ENCODE measurements around the gene ABHD12B.
A peak's percentile ranks its signal among the peaks of the same experiment; 100 is the strongest.

Gene ABHD12B, protein sequence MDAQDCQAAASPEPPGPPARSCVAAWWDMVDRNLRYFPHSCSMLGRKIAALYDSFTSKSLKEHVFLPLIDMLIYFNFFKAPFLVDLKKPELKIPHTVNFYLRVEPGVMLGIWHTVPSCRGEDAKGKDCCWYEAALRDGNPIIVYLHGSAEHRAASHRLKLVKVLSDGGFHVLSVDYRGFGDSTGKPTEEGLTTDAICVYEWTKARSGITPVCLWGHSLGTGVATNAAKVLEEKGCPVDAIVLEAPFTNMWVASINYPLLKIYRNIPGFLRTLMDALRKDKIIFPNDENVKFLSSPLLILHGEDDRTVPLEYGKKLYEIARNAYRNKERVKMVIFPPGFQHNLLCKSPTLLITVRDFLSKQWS

DNA sequence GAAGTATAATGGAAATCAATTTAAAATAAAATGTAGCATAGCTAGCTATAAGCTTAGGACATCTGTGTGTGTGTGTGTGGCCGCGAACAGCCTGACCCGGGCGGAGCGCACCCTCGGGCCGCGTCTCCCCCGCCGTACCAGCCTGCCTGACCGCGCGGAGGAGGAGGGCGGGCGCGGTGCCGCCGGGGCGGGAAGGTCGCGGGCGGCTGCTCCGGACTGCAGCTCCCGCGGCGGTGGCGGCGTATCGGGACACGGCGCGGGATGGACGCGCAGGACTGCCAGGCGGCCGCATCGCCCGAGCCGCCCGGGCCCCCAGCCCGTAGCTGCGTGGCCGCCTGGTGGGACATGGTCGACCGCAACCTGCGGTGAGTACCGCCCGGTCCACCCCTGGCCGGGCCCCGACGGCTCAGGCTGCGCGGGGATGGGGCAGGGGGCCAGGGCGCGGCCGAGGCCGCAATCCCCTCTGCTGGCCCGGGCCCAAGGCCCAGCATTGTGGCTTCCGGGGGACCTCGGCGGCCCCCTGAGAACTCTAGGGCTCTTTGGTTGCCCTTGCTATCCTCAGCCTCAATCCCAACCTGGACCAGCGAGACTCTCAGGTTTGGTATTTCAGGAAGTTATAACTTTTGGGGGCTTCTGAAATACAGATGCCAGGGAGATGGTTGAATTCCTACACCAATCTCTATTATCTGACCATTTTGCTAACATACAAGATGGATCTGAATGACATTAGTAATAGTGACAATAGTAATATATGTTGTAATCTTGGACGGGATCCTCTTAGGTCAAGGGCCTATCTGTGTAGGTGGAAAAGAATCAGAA lies at the start of gene ABHD12B:
ABHD12B (plus strand) TSS at position 140 of the 819 bp plus-strand sequence; CDS start at position 262, 122 bp downstream.
- DNase-seq, result no peak

DNA sequence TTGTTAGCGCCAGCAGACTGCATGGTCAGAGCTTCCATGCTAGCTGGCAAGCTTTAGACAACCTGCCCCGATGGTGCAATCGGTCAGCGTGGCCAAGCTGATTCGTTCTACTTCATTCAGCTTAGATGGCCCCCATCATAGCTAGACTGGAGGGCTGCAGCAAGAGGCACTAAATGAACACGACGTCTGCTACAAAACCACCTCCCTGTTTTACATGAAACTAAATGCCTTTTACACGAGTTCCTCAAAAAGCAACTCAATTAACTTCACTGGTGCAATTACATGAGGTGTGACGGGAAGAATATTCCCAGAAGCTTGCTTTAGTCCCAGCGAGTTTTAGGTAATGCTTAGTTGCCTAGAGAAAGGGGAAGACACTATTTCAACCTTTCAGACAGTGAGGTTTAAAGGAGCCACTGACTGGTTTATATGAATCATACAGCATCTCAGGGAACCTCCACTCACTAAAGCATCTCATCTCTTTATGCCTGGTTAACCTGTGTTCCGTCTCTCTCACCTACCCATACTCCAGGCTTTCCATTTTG lies 49.3 kb upstream of the ABHD12B start:
- no peak for DNase-seq

DNA sequence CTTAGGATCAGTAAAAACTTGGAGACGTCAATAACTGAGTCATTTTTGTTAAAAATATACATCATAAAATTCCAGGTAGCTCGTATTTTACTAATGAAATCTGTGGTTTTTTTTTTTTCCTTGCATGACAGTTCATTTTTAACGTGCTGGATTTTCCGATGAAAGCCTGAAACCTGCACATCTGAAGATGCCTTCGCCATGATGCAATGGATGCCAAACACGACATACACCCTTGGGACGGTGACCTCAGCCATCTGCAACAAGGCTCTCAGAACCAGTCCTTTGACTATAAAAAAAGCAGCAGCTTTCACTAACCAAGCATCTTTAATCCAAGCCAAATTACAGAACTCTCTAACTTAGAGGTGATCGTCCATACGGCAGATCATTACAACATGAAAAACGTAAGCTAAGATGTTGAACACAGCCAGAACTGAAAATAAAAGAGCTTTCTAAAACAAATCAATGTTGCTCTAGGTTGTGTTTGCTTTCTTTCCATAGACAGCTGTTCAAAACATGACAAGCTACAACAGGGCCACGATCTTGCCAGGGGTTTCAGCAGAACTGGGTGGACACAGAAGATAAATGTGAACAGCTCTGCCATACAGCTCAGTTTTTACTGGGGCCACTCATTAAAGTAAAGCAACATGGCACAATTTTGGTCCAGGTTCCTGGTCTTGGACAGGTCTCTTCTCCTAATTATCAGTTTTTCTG lies 48.6 kb upstream of the ABHD12B start:
- no peak for DNase-seq

DNA sequence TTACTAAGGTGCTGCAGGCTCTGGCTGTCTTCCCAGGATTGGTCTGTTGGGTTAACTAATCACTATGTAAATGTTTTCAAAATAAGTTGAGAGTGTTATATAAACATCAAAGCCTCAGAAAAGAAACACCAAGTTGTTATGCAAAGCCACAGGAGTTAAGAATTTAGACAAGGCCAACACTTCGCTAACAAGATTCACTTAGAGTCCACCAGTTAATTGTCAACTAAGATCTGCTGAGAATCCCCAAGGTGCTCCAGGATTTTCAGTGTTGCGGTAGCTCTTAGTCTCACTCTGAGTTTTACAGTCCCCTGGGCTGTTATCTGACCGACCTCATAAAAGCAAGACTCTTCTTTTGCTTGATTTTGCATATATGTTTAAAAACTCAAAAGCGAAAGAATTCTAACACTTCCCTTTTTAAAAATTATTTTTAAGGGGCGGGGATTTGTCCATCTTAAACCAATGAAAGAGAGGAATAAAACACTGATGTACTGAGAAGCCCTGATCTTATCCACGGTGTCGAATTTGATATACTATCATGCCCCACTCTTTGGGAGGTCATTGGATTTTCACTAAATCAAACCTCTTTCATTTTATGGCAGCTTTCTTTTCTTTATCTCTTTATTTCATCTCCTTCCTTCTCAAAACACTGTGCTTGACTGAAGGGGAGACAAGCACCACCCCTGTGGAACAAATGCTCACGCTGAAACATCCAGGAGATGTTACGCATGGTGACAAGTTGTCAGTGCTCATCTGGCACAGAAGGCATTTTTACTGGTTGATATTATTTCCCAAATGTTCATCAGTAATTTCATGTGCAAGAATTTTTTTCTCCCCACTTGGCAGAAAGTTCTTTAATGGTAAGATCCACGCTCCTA lies 47.9 kb upstream of the ABHD12B start:
- no peak for DNase-seq

GRCh38 chr14:50825307-50825706 lies 46.5 kb upstream of the ABHD12B start:
- no peak for DNase-seq

GRCh38 chr14:50826681-50827080 lies 45.2 kb upstream of the ABHD12B start:
- DNase-seq, result no peak

- no peak for DNase-seq
Observed at GRCh38 chr14:50828721-50829488, 42.9 kb upstream of the ABHD12B start.

- DNase-seq, result no peak
Observed at GRCh38 chr14:50829489-50830043, 42.3 kb upstream of the ABHD12B start.

GRCh38 chr14:50830044-50830931 lies 41.6 kb upstream of the ABHD12B start:
- no peak for DNase-seq

DNA sequence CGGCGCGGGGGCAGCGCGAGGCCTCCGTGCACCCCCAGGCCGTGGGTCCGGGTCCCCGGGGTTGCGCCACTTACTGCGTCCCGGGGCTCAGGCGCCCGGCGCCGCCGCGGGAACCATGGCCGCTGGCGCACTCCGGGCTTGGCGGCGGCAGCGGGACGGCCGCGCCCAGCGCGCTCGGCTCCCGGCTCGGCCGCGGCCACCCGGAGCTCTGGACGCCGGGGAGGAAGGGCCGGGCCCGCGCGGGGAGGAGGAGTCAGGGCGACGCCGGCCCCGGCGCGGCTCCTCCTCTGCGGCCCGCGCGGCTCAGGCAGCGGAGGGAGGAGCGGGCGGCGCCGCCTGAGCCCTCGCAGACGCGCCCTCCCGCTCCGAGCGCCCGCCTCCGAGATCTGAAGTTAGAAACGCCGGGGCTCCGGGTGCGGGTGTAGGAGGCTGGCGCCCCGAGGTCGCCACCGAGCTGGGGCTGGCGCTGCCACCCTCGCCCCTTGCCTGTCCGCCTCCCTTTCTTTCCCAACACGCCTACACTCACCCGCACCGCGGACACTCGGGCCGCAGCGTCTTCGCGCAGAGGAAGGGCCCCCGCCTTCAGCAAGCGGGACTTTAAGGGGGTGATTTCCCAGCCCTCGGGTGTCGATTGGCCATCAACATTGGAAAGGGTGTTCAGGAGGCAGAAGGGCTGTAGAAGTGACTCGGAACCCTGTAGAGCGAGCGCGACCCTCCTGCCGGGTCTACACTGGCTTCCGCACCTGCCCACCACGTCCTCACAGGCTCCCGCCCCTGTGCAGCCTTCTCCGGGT lies 40.7 kb upstream of the ABHD12B start, which contains the start of gene NIN:
NIN (minus strand) TSS at position 231 of the 794 bp plus-strand sequence. CDS start 9,106 bp downstream, outside the sequence.
- peak; percentile 17 for DNase-seq

DNA sequence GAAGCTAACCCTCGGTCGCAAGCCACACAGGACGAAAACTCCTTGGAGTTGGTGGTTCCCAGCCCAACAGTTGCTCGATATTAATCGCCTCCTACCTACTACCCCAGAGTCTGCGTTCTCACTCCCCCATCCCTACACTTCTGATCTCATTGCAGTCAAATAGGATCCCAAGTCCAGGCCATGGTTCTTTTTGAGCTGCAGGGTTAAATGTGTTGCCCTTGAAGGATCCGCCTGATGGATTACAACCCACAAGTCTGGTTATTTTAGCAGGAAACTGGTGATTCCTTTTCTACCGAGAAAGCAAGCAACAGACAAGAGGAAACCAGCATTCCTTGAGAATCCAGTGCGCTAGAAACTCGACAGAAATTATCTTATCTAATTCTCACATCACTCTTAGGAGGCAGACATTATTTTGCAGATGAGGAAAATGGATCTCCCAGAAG lies 40.1 kb upstream of the ABHD12B start:
- no peak for DNase-seq

- DNase-seq, result no peak
Observed at GRCh38 chr14:50832935-50833630, 38.8 kb upstream of the ABHD12B start.

- no peak for DNase-seq
Observed at GRCh38 chr14:50834802-50835276, 37.0 kb upstream of the ABHD12B start.

GRCh38 chr14:50835280-50835679 lies 36.6 kb upstream of the ABHD12B start:
- no peak for DNase-seq

DNA sequence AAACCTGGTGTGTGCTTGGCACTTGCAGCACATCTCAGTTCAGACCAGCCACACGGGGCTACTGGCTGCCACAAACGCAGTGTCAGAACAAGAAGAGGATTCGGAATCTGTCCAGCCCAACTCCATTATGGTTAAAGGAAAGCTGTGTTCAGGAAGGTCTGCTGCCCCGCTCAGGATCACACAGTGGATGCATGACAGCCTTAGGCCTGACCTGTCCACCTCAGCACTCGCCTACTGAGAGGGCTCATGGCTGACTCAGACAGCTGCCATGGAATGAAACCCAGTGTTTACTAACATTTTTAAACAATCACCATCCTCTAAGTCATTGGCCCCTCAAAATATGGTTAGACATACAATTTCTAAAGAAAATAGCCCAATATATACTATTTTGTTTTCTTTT lies 35.3 kb upstream of the ABHD12B start:
- DNase-seq, result no peak

DNA sequence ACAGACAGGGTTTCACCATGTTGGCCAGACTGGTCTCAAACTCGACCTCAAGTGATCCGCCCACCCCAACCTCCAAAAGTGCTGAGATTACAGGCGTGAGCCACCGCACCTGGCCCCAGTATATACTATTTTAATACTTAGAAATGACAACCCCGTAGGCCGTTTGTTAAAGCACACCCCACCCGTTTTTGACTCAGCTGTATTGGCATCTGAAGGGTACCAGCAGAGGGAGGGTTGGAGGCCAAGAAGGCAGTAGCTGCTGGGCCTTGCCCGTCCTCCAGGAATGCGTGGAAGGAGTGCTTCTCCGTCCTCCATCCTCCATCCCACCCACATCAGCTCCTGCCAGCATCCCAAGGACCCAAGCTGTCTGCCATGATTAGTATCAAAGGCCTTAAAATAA lies 34.6 kb upstream of the ABHD12B start:
- DNase-seq, result no peak

DNA sequence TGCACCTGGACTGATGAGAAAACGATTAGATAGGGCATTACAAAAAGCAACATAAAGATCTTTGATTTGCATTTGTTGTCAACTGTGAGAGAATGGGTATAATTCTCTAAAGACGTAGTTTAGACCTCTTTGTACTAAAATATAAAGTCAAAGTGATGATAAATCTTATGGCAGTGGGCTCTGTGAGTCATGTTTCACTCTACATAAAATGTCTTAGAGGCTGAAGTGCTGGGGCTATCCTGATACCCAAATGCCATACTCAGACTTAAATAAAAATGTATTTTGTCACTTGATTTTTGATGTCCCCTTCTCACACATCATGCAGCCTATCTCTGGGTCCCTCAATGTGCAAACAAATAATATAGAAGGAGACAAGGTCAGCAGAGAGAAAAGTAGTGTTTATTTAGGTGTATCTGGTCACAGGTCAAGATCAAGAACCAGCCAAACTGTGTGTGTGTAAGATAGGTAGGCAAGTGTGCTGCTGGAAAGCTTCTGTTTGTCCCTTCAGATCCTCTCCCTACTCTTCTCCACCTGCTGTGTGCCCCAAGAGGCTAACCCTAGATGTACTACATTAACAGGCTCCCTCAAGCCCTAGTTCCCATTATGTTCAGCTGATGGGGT lies 33.9 kb upstream of the ABHD12B start:
- DNase-seq, result no peak

- no peak for DNase-seq
Observed at GRCh38 chr14:50839048-50839447, 32.8 kb upstream of the ABHD12B start.
